Thymus (tissue), 11 donors: ENCODE measurements around the gene ZNF76. TPM values are rescaled to one million over a fixed set of nuclear protein-coding genes. Genes with fewer than 3 reads are reported as not detected.

ENCODE experiments used
- DNase-seq, 9 donors: peaks; one replicate each; pipeline ENCODE4 v3.0.0-alpha.2; 2013; ENCODE audit warnings: low spot score in 9 of 9, low read depth in 6 of 9, missing footprints in 1 of 9
- H3K27ac ChIP-seq, 2 donors: one replicate each; pipeline ENCODE4 v1.5.1; 2013; ENCODE audit warnings: control low read depth in 1 of 2, low read depth in 1 of 2, low read length in 1 of 2, mild to moderate bottlenecking in 1 of 2, moderate library complexity in 1 of 2
- H3K27me3 ChIP-seq, 2 donors: one replicate each; pipeline ENCODE4 v1.5.1; 2013; ENCODE audit warnings: low read length in 1 of 2; ENCODE audit not compliant: control insufficient read depth in 2 of 2, insufficient read depth in 1 of 2
- H3K36me3 ChIP-seq, 2 donors: one replicate each; pipeline ENCODE4 v1.5.1; 2013; ENCODE audit warnings: low read length in 1 of 2, mild to moderate bottlenecking in 1 of 2, moderate library complexity in 1 of 2; ENCODE audit not compliant: control insufficient read depth in 2 of 2, insufficient read depth in 2 of 2
- H3K4me1 ChIP-seq, 2 donors: one replicate each; pipeline ENCODE4 v1.5.1; 2013; ENCODE audit warnings: low read length in 2 of 2; ENCODE audit not compliant: control insufficient read depth in 2 of 2, insufficient read depth in 2 of 2
- H3K4me3 ChIP-seq, 2 donors: one replicate each; pipeline ENCODE4 v1.5.1; 2013; ENCODE audit warnings: low read length in 2 of 2, control low read depth in 1 of 2, mild to moderate bottlenecking in 1 of 2
- H3K9me3 ChIP-seq, 2 donors: one replicate each; pipeline ENCODE4 v1.5.1; 2013; ENCODE audit warnings: low read length in 1 of 2, mild to moderate bottlenecking in 1 of 2; ENCODE audit not compliant: control insufficient read depth in 2 of 2, insufficient read depth in 1 of 2
- WGBS: extraction: QIAGEN DNeasy Blood & Tissue Kit; methylation state at CpG from one replicate; pipeline ENCODE4 v1.1.7; 2013; 5-methylcytosine and 5-hydroxymethylcytosine counted together
- polyA plus RNA-seq: library from polyadenylated mRNA; stranded (reverse); fragments of 200-250 nt; gene quantifications from one replicate; pipeline ENCODE4 v1.2.3, GENCODE V29; 2013
- total RNA-seq: library from RNA; stranded (reverse); fragments of 120-200 nt; gene quantifications from one replicate; pipeline ENCODE4 v1.2.4, GENCODE V29; 2013
- donor health status: healthy.

ZNF76 gene
- total and polyA plus RNA-seq, 2 donors = 13.9 to 32.0 TPM

DNA sequence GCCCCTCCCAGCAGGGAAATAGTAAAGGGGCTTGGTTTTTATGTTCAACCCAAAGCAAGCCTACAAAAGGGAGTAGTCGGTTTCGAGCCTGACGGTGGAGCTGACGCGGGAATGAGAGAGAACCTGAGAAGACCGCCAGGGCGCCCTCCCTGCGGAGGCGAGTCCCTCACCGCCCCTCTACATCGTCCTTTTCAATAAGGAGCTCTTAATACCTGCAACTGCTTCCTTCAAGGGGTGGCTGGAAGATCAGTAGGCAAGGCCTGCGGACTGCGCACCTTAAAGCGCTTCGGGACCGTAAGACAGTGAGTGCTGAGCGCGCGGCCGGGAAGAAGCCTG, 709 bp upstream of the ZNF76 start:
- H3K36me3 ChIP-seq = no peaks in the 10 kb centered on the region
- no peaks in the 10 kb centered on the region for H3K9me3 ChIP-seq
- WGBS = 1% methylated on average over 20 of the region's 20 CpGs
- H3K4me1 ChIP-seq = peaks cover 10 to 19% of the 10 kb centered on the region in 2 donors
- peak overlapping the region; percentile 84 to 91 for H3K27ac ChIP-seq
- peak overlapping the region; percentile 74 to 82 for H3K4me3 ChIP-seq
- DNase-seq = no peak
- H3K27me3 ChIP-seq = no peaks in the 10 kb centered on the region

GRCh38 chr6:35259948-35260590, 534 bp downstream of the ZNF76 start:
- Histone ChIP-seq H3K36me3 (no peaks in the 10 kb centered on the region), H3K4me1 (peaks cover 10 to 19% of the 10 kb centered on the region in 2 donors), H3K27me3 (no peaks in the 10 kb centered on the region), H3K27ac (peak overlapping the region; percentile 84 to 91), H3K4me3 (peak overlapping the region; percentile 74 to 82), H3K9me3 (no peaks in the 10 kb centered on the region)
- WGBS = 20% methylated on average over 23 of the region's 23 CpGs
- peak in 5 of 9 donors; percentile 9 to 59 (median 27) for DNase-seq

DNA sequence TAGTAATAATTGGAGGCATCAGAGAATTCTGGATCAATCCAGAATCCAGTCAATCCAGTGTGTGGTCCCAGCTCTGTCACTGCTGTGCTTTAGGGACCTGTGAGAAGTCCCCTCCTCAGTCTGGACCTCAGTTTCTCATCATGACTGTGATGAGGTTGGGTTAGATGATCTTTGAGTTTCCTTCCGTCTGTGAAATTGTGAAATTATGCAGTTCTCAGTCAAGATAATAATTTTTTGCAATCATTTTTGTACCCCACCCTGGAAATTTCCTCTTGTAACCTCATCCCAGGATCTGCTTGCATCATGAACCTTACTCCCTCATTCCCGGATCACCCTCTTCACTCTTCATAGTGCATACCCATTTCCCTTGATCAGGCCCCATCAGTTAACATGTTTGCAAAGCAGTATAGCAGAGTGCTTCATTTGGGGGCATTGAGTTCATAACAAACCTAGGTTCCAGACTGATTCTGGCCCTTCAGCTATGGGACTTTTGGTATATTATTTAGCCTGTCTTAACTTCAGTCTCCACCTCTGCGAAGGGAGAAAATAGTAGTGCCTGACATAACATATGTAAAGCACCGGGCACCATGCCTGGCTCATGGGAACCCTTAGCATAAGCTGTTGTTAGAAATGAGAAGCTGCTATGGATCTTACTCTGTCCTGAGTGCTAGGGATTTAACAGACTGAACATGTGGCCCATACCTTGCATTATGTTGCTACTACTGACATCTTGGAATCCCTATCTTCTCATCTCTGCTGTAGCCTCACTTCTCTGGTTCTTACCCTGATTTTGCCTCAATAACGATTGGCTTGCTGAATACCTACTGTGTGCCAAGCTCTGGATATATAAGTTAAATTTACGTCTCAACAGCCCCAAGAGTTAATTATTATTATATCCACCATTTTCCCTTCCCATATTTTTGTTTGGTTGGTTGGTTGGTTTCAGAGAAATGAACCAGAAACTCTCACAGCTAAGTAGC, 1.3 kb downstream of the ZNF76 start:
- H3K9me3 ChIP-seq = no peaks in the 10 kb centered on the region
- WGBS = 96% methylated on average over 6 of the region's 6 CpGs
- H3K36me3 ChIP-seq = no peaks in the 10 kb centered on the region
- H3K27me3 ChIP-seq = no peaks in the 10 kb centered on the region
- peaks cover 10 to 19% of the 10 kb centered on the region in 2 donors for H3K4me1 ChIP-seq
- no peak for DNase-seq
- no peak overlapping the region for H3K4me3 ChIP-seq
- H3K27ac ChIP-seq = peak overlapping the region in 1 of 2 donors; percentile 7

DNA sequence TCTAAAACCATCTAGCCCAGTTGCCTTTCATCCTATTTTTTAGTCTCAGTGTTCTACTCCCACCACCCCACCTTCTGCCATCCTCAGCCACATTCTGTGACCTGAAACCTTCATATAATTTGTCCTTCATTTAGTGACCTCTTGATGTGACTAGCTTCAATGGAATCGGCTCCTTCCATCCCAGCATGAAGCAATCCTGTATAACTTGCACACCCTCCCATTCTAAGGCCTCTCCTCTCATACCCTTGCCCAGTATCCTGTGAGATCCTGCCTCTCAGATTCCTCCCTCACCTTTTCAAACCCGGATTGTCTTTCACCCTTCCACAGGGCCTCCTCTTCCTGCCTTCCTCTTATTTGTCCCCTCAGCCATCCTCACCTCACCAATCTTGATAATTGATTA, 3.1 kb downstream of the ZNF76 start:
- WGBS = 80% methylated on average over 2 of the region's 2 CpGs
- Histone ChIP-seq H3K4me3 (no peak overlapping the region), H3K9me3 (no peaks in the 10 kb centered on the region), H3K27me3 (no peaks in the 10 kb centered on the region), H3K4me1 (peaks cover 10 to 19% of the 10 kb centered on the region in 2 donors), H3K27ac (no peak overlapping the region), H3K36me3 (no peaks in the 10 kb centered on the region)
- no peak for DNase-seq

DNA sequence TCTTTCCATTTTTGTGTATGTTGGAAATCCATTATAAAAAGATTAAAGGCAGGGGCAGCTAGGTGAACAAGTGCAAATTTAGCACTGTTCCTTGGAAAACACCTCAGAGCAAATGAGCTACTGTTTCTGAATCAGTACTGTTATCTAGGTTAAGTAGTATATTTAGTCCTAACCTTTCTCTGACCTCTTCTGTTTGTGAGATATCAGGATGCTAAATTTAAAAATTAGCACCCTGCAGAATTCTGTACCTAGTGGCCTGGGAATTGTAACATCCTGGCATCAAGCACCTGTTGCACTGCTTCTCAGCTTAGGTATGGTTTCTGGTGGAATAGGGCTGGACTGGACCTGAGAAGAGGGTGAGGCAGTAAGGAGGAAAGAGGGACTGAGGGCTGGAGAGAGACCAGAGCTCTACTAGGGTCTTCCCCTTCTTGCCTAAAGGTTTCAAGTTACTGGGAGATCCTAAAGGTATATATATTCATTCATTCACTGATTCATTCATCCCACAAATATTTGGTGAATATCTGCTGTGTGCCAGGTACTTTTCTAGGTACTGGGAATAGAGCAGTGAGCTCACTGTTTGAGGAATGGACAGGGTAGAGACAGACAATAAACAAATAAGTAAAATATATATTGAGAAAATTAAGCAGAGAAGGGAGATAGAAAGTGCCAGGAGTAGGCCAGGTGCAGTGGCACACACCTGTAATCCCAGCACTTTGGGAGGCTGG, 5.2 kb downstream of the ZNF76 start:
- Histone ChIP-seq H3K36me3 (no peaks in the 10 kb centered on the region), H3K4me1 (peaks cover 4 to 10% of the 10 kb centered on the region in 2 donors), H3K9me3 (no peaks in the 10 kb centered on the region), H3K27ac (no peak overlapping the region), H3K4me3 (no peak overlapping the region), H3K27me3 (no peaks in the 10 kb centered on the region)
- DNase-seq = no peak

- no peak overlapping the region for H3K27ac ChIP-seq
- H3K9me3 ChIP-seq = no peaks in the 10 kb centered on the region
- peaks cover 0 to 2% of the 10 kb centered on the region in 2 donors for H3K36me3 ChIP-seq
- H3K4me1 ChIP-seq = peaks cover 4% of the 10 kb centered on the region in 2 donors
- no peaks in the 10 kb centered on the region for H3K27me3 ChIP-seq
- 98% methylated on average over 2 of the region's 2 CpGs for WGBS
- DNase-seq = no peak
- H3K4me3 ChIP-seq = no peak overlapping the region
Observed at GRCh38 chr6:35265523-35265922, 6.0 kb downstream of the ZNF76 start.

DNA sequence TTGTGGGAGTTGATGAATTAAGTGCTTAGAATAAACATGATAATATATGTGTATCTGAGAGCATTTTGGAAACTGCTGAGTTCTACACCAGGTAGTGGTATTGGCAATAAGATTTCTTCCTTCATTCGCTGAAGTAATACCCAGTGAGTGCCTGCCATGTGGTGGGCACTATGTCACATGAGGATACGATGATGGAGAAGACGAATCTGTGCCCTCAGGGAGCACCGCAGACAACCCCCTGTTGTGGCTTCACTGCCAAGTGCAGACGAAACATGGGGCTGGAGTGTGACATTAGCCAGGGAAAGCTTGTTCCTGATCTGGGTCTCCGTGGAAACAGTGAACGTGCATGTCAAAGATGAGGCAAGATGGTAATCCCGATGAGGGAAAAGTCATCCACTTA, 7.9 kb downstream of the ZNF76 start:
- WGBS = 98% methylated on average over 8 of the region's 8 CpGs
- Histone ChIP-seq H3K9me3 (no peaks in the 10 kb centered on the region), H3K27me3 (no peaks in the 10 kb centered on the region), H3K4me1 (peaks cover 0 to 3% of the 10 kb centered on the region in 2 donors), H3K27ac (no peak overlapping the region), H3K36me3 (peaks cover 0 to 2% of the 10 kb centered on the region in 2 donors), H3K4me3 (no peak overlapping the region)
- no peak for DNase-seq

- DNase-seq = no peak
- no peaks in the 10 kb centered on the region for H3K9me3 ChIP-seq
- H3K36me3 ChIP-seq = peaks cover 0 to 2% of the 10 kb centered on the region in 2 donors
- H3K4me1 ChIP-seq = peaks cover 0 to 3% of the 10 kb centered on the region in 2 donors
- no peaks in the 10 kb centered on the region for H3K27me3 ChIP-seq
- WGBS = 94% methylated on average over 2 of the region's 2 CpGs
- H3K27ac ChIP-seq = no peak overlapping the region
- H3K4me3 ChIP-seq = no peak overlapping the region
Observed at GRCh38 chr6:35267897-35268296, 8.4 kb downstream of the ZNF76 start.

GRCh38 chr6:35272005-35272404, 12.5 kb downstream of the ZNF76 start:
- no peak overlapping the region for H3K4me3 ChIP-seq
- H3K36me3 ChIP-seq = peaks cover 0 to 2% of the 10 kb centered on the region in 2 donors
- H3K27me3 ChIP-seq = no peaks in the 10 kb centered on the region
- peaks cover 0 to 3% of the 10 kb centered on the region in 2 donors for H3K4me1 ChIP-seq
- H3K9me3 ChIP-seq = no peaks in the 10 kb centered on the region
- no peak overlapping the region for H3K27ac ChIP-seq
- DNase-seq = no peak
- over 99% methylated on average over 2 of the region's 2 CpGs for WGBS
